SK-N-SH (cell line): ENCODE results near the gene ELMO1.

Experiments used
- CTCF ChIP-seq: fragments of 200-600 bp; sonication (generic); IDR thresholded peaks from 2 replicates; pipeline ENCODE4 v1.6.1; 2017; ENCODE audit warnings: antibody characterized with exemption, mild to moderate bottlenecking, moderate library complexity
- FOXJ3 ChIP-seq: sonication (generic); formaldehyde crosslinking; IDR thresholded peaks from 2 replicates; pipeline ENCODE4 v1.5.1; 2020; ENCODE audit warnings: mild to moderate bottlenecking, missing genetic modification reagents
- JUND ChIP-seq: IDR thresholded peaks from 2 replicates; pipeline ENCODE4 v1.4.0; 2012
- POLR2AphosphoS5 ChIP-seq: IDR thresholded peaks from 2 replicates; pipeline ENCODE4 v1.6.1; 2012; ENCODE audit warnings: low read depth, low read length
- RAD21 ChIP-seq: IDR thresholded peaks from 2 replicates; pipeline ENCODE4 v1.6.1; 2012; ENCODE audit warnings: mild to moderate bottlenecking, low read length
- RCOR1 ChIP-seq: fragments of 150-350 bp; IDR thresholded peaks from 2 replicates; pipeline ENCODE4 v1.6.1; 2017; ENCODE audit warnings: antibody characterized with exemption, low read length
- RFX5 ChIP-seq: IDR thresholded peaks from 2 replicates; pipeline ENCODE4 v1.6.1; 2012; ENCODE audit warnings: mild to moderate bottlenecking, improper control_type of control experiment, low read length
- YY1 ChIP-seq: IDR thresholded peaks from 2 replicates; pipeline ENCODE4 v1.4.0; 2012; ENCODE audit warnings: low read depth, mild to moderate bottlenecking

GRCh38 chr7:37315772-37316715 is 132.6 kb downstream of the ELMO1 start:
- TF ChIP-seq JUND = no peak
- TF ChIP-seq CTCF = no peak
- TF ChIP-seq RFX5 = no peak
- TF ChIP-seq FOXJ3 (CRISPR knock-in tag) = no peak
- TF ChIP-seq RCOR1 = no peak
- TF ChIP-seq POLR2AphosphoS5 = no peak
- TF ChIP-seq RAD21 = no peak
- no peak for TF ChIP-seq YY1
